Activated T-cell treated with anti-CD3 and anti-CD28 coated beads, Interleukin-2, amount 50 U/mL, for 72 hours (primary cell): Measurements from ENCODE around the gene CHRM1. TPM values are rescaled to one million over a fixed set of nuclear protein-coding genes. Genes with fewer than 3 reads are reported as not detected.

ENCODE experiments used
- ATAC-seq, 2 donors: fragments of 150-1000 bp; cut with Tn5 transposase; replicated peaks in 1 of 2; 2 replicates each; pipeline ENCODE4 v1.10.0; 2021; ENCODE audit warnings: moderate library complexity in 2 of 2, mild to moderate bottlenecking in 1 of 2
- DNase-seq, 2 donors: peaks; one replicate each; pipeline ENCODE4 v3.0.0; 2021 to 2022; ENCODE audit warnings: mixed read lengths in 1 of 2
- H3K27ac Mint-ChIP-seq: one replicate; pipeline ENCODE4 v1.8.0; 2022; ENCODE audit warnings: mild to moderate bottlenecking, moderate library complexity, mixed read lengths
- H3K27me3 Mint-ChIP-seq: one replicate; pipeline ENCODE4 v1.8.0; 2022; ENCODE audit warnings: low read depth, mixed read lengths
- H3K36me3 Mint-ChIP-seq, 2 donors: one replicate each; pipeline ENCODE4 v1.8.0; 2022; ENCODE audit warnings: mixed read lengths in 2 of 2, mild to moderate bottlenecking in 1 of 2; ENCODE audit not compliant: insufficient read depth in 2 of 2
- H3K4me1 Mint-ChIP-seq: one replicate; pipeline ENCODE4 v1.8.0; 2022; ENCODE audit warnings: low read depth, mixed read lengths
- H3K4me3 Mint-ChIP-seq, 2 donors: one replicate each; pipeline ENCODE4 v1.8.0; 2022; ENCODE audit warnings: mild to moderate bottlenecking in 2 of 2, mixed read lengths in 2 of 2, moderate library complexity in 2 of 2
- H3K9me3 Mint-ChIP-seq, 2 donors: one replicate each; pipeline ENCODE4 v1.8.0; 2022; ENCODE audit warnings: mixed read lengths in 2 of 2
- total RNA-seq, 2 donors: library from RNA; stranded (reverse); gene quantifications; one replicate each; pipeline ENCODE4 v1.2.3, GENCODE V29; 2022

CHRM1 gene
- total RNA-seq, 2 donors from 2014 or later: not detected

GRCh38 chr11:62933750-62934495 lies 12.8 kb upstream of the CHRM1 start:
- DNase-seq: no peak
- Mint-ChIP-seq H3K27me3 (peaks cover 31% of the 10 kb centered on the region), H3K4me1 (no peaks in the 10 kb centered on the region), H3K27ac (no peak overlapping the region), H3K9me3 (peaks cover 3 to 8% of the 10 kb centered on the region in 2 donors), H3K4me3 (no peak overlapping the region), H3K36me3 (peaks cover 6% of the 10 kb centered on the region in 2 donors)
- ATAC-seq: no peak

- H3K27me3 Mint-ChIP-seq: peaks cover 38% of the 10 kb centered on the region
- ATAC-seq: no peak
- peaks cover 6% of the 10 kb centered on the region in 2 donors for H3K36me3 Mint-ChIP-seq
- H3K4me3 Mint-ChIP-seq: no peak overlapping the region
- no peaks in the 10 kb centered on the region for H3K4me1 Mint-ChIP-seq
- DNase-seq: no peak
- no peak overlapping the region for H3K27ac Mint-ChIP-seq
- peaks cover 3 to 8% of the 10 kb centered on the region in 2 donors for H3K9me3 Mint-ChIP-seq
These were observed 12.1 kb upstream of the CHRM1 start for GRCh38 chr11:62933285-62933684.

DNA sequence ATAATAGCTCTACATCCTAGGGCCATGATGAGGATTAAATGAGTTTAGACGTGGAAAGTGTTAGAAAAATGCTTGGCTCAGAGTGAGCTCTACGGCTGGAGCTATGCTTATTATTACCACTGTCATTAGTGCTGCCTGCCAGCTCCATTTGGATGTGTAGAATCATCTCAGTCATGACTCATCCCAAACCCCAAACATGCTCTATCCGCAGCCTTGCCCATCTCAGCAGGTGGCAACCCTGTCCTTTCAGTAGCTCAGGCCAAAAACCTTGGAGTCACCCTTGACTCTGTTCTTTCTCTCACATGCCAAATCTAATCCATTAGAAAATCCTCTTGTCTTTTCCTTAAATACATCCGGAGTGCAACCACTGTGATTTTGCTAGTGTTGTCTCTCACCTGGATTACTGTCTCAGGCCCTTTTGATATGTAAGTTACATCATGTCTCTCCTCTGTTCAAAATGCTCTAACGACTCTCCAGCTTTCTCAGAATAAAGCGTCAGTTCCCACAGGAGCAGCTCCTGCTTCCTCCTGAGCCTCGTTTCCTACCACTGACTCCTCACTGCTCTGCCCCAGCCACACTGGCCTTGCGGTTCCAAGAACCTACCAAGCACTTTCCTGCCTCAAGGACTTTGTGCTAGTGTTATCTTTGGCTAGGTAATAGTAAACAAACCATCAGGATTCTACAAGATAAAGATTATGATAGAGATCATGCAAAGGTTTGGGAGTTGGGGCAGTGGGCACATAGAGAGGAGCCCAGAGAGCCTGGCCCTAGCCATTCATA lies 10.5 kb upstream of the CHRM1 start:
- no peak overlapping the region for H3K4me3 Mint-ChIP-seq
- no peak overlapping the region for H3K27ac Mint-ChIP-seq
- peaks cover 49% of the 10 kb centered on the region for H3K27me3 Mint-ChIP-seq
- no peaks in the 10 kb centered on the region for H3K4me1 Mint-ChIP-seq
- no peaks in the 10 kb centered on the region for H3K9me3 Mint-ChIP-seq
- H3K36me3 Mint-ChIP-seq: no peaks in the 10 kb centered on the region
- ATAC-seq: no peak
- DNase-seq: no peak

DNA sequence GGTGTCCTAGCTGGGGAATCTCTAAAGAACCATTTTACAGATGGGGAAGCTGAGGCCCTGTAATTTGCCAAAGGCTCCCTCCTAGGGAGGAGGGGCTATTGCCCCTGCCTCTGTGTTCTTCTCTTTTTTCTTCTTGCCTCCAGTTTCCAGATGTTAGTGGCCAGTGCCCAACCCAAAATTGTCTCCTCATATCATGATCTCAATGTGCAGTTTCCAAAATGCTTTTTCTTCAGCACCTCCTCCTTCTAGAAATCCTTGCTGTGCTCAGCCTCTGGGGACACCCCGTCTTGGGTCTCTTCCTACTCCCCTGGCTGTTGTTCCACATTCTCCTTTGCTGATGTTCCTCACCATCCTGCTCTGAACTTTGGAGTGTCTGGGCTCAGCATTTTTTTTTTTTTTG lies 9.5 kb upstream of the CHRM1 start:
- Mint-ChIP-seq H3K36me3 (no peaks in the 10 kb centered on the region), H3K9me3 (no peaks in the 10 kb centered on the region), H3K27me3 (peaks cover 58% of the 10 kb centered on the region), H3K4me3 (no peak overlapping the region), H3K4me1 (peaks cover 9% of the 10 kb centered on the region), H3K27ac (no peak overlapping the region)
- DNase-seq (no peak), ATAC-seq (no peak)

- Mint-ChIP-seq H3K4me1 (peaks cover 14% of the 10 kb centered on the region), H3K9me3 (no peaks in the 10 kb centered on the region), H3K27ac (no peak overlapping the region), H3K27me3 (peaks cover 63% of the 10 kb centered on the region), H3K36me3 (no peaks in the 10 kb centered on the region), H3K4me3 (no peak overlapping the region)
- ATAC-seq (no peak), DNase-seq (no peak)
These were observed 9.0 kb upstream of the CHRM1 start for GRCh38 chr11:62930157-62930556.

GRCh38 chr11:62928011-62928410 lies 6.8 kb upstream of the CHRM1 start:
- H3K27me3 Mint-ChIP-seq: peaks cover 78% of the 10 kb centered on the region
- H3K9me3 Mint-ChIP-seq: no peaks in the 10 kb centered on the region
- no peak overlapping the region for H3K27ac Mint-ChIP-seq
- no peak for DNase-seq
- no peak for ATAC-seq
- no peak overlapping the region for H3K4me3 Mint-ChIP-seq
- H3K36me3 Mint-ChIP-seq: no peaks in the 10 kb centered on the region
- H3K4me1 Mint-ChIP-seq: peaks cover 26% of the 10 kb centered on the region

GRCh38 chr11:62926680-62927455 lies 5.7 kb upstream of the CHRM1 start:
- H3K27me3 Mint-ChIP-seq: peaks cover 83% of the 10 kb centered on the region
- H3K9me3 Mint-ChIP-seq: no peaks in the 10 kb centered on the region
- DNase-seq (no peak), ATAC-seq (no peak)
- peak overlapping the region; percentile 69 for H3K4me3 Mint-ChIP-seq
- no peak overlapping the region for H3K27ac Mint-ChIP-seq
- H3K36me3 Mint-ChIP-seq: no peaks in the 10 kb centered on the region
- peaks cover 37% of the 10 kb centered on the region for H3K4me1 Mint-ChIP-seq

- no peaks in the 10 kb centered on the region for H3K9me3 Mint-ChIP-seq
- DNase-seq: no peak
These were observed 4.8 kb upstream of the CHRM1 start for GRCh38 chr11:62925745-62926679.

GRCh38 chr11:62925308-62925707 lies 4.1 kb upstream of the CHRM1 start:
- ATAC-seq (no peak), DNase-seq (no peak)
- no peak overlapping the region for H3K27ac Mint-ChIP-seq
- H3K4me1 Mint-ChIP-seq: peaks cover 38% of the 10 kb centered on the region
- H3K27me3 Mint-ChIP-seq: peaks cover 74% of the 10 kb centered on the region
- no peaks in the 10 kb centered on the region for H3K36me3 Mint-ChIP-seq
- H3K9me3 Mint-ChIP-seq: no peaks in the 10 kb centered on the region
- H3K4me3 Mint-ChIP-seq: peak overlapping the region; percentile 69

More at GRCh38 chr11:62925745-62926679, 4.8 kb upstream of the CHRM1 start:
- Mint-ChIP-seq H3K36me3 (no peaks in the 10 kb centered on the region), H3K4me1 (peaks cover 38% of the 10 kb centered on the region), H3K27me3 (peaks cover 81% of the 10 kb centered on the region), H3K27ac (no peak overlapping the region), H3K4me3 (peak overlapping the region; percentile 69)
- no peak for ATAC-seq

DNA sequence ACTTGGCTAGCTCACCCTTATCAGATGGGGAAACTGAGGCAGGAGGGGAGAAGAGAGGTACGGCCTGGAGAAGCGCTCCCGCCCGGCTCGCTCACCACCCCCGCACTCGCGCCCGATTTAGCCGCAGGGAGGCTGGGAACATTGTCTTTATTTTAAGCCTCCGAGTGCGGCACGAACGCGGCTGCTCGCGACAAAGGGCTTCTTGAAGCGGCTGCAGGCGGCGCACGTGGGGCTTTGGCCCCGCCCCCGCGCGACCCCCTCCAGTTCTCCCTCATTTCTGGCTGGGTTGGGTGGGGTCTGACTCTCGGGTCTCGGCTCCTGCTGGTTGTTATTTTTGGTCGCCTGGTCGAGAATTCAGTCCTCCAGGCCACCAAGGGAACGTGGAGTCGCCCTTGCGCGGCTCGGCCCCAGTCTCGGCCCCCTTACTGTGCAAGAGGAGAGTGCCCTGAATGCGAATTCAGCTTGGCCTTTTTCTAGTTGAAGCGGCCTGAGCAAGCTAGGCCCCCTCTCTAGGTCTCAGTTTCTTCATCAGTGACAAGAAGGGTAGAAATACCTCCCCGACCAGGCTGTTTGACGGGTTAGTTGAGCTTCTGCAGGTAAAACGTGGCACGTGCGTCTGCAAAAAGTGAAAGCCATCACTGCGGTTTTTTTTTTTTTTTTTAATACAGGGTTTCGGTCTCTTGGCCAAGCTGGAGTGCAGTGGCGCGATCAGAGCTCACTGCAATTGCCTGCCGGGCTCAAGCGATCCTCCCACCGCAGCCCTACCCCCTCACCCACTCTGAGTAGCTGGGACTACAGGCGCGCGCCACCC lies 2.6 kb upstream of the CHRM1 start:
- Mint-ChIP-seq H3K9me3 (no peaks in the 10 kb centered on the region), H3K36me3 (no peaks in the 10 kb centered on the region), H3K4me1 (peaks cover 38% of the 10 kb centered on the region), H3K27me3 (peaks cover 71% of the 10 kb centered on the region), H3K27ac (no peak overlapping the region), H3K4me3 (peak overlapping the region; percentile 81 to 83)
- ATAC-seq (peak; percentile 4 to 16), DNase-seq (peak; percentile 20 to 22)

DNA sequence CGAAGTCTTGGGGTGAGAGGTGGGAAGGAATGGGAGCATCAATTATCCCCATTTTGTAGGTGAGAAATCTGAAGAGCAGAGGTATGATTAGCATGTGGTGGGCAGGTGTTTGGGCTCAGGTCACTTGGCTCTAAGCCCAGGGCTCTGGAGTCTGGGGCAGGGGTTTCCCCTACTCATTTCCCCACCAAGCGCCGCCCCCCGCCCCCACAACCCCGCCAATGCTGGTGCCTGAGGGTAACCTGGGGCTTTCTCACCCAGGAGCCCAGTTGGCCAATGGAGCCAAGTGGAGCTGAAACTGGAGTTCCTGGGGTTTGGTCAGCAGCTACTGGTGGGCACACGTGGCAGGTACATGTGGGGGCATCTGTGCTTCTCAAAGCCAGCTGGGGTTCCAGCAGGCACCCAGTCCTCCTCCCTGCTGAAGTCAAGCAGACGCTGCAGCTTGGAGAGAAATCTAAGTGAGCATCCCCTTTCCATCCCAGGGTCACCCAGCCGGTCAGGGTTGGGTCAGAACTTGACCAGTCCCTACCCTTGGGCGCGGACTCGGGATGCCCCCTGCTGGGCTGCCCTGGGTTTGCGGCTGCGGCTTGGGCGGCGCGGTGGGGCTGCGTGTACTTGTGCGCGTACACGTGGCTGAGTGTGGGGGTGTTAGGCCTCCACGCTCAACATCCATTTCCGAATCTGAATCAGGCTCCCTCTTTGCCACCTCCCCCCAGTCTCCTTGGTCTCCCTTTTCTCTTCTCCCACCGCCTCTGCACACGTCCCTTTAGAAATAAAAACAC lies 1.7 kb upstream of the CHRM1 start:
- H3K4me1 Mint-ChIP-seq: peaks cover 38% of the 10 kb centered on the region
- H3K36me3 Mint-ChIP-seq: no peaks in the 10 kb centered on the region
- H3K27me3 Mint-ChIP-seq: peaks cover 69% of the 10 kb centered on the region
- no peak overlapping the region for H3K27ac Mint-ChIP-seq
- H3K4me3 Mint-ChIP-seq: peak overlapping the region; percentile 81 to 83
- peak; percentile 58 to 69 for DNase-seq
- no peaks in the 10 kb centered on the region for H3K9me3 Mint-ChIP-seq
- ATAC-seq: peak; percentile 61 to 68
